ENCODE measurements around the gene RBFOX2.

- TF ChIP-seq CTCF (IDR thresholded peaks at IDR 0.05) (no peak), POLR2A (IDR thresholded peaks at IDR 0.05) (no peak)
Measured at GRCh38 chr22:35712672-35713071, 316.0 kb downstream of the RBFOX2 start.

Data from adrenal gland (tissue), 5 donors.